ENCODE data around the gene PGLYRP4.

PGLYRP4 gene

DNA sequence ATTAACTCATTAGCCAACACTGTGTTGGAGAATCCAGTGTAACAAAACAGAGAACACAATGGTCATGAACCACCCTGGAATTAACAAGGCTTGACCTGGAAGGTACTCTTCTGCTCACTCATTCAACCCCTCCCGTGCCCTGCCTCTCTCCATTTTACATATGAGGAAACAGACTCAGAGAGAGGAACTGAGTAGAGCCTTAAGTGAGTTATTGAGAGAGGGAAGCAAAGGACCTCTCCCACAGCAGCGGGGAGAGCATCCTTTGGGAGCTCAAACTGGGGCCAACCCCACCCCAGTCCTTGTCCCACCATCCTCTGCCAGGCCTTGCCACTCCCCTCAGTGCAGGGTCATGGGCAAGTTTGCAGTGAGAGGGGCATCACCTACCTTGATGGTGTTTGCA lies 25.4 kb upstream of the PGLYRP4 start:
- no peak for DNase-seq

DNA sequence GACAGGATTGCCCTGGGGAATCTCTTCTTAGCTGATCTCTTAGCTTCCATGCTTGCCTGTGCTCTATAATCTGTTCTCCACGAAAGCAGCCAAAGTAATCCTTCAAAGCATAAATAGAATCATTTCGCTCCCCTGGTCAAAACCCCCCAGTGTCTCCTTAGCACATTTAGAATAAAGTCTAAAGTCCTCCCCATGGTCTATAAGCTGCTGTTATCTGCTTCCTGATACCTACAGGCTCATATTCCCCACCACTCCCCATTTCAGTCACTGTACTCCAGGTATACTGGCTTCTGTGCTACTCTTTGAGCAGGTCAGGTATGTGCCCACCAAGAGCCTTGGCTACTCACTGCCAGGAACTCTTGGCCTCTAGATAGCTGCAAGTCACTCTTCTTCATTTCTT lies 23.9 kb upstream of the PGLYRP4 start:
- no peak for DNase-seq

DNA sequence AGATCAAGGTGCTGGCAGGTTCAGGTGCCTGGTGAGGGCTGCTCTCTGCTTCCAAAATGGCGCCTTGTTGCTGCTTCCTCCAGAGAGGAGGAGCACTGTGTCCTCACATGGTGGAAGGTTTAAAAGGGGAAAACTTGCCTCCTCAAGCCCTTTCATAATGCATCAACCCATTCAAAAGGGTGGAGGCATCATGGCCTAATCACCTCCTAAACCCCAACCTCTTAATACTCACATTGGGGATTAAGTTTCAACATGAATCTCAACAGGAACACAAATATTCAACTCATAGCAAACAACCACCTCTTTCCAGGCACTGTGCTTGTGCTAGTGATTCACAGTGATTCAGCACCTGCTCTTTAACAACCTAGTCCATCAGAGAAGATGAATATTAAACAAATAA lies 22.6 kb upstream of the PGLYRP4 start:
- no peak for DNase-seq

DNA sequence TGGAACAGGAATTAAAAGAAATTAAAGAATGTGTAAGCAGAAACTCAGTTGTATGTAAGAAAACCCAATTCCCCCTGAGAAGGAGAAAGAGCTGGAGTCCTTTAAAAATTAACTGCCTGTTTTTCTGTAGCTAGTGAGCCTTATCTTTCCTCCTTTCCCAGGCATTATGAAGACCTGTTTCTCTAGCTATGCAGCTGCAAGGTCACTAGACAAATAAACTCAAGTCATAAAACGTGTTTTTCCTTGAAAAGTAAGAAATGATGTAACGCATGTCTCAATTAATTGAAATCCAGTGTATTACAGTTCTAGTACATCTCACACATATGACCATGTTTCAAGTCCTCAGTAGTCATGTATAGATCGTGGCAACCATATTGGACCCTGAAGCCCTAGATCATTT lies 21.5 kb upstream of the PGLYRP4 start:
- DNase-seq: no peak

DNA sequence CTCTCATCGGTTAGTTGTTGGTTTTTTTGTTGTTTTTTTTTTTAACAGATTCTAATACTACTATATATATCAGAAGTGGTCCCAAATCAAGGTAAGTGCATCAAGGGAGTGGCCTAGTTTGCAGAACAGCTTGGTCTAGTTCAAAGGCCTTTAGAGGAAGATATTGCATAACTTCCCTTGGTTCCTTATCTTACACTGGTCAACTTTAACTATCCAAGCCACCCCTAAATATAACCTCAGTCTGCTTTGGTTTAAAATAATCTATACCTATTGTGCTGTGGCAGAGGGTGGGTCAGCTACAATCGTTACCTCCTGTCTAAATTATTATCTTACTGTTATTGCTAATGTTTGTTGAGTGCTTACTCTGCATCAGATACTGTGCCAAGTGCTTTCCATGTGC lies 19.9 kb upstream of the PGLYRP4 start:
- DNase-seq: no peak

DNA sequence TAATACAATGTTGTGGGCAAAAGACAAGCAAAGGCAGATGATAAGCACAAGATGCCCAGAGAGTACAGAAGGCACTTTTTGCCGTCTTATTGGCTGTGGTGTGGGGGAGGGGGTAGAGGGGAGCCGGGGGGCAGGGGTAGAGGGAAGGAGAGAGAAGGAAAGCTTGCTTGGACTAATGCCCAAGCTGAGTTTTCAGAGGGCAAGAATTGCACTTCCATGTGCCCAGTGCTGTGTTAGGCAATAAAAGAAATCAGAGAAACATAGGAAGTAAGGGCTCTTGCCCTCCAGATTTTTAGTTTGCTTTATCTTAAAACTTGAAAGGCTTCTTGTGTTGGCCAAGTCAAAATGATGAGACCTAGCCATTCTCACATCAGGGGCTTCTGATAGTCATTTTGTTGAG lies 18.4 kb upstream of the PGLYRP4 start:
- no peak for DNase-seq

DNA sequence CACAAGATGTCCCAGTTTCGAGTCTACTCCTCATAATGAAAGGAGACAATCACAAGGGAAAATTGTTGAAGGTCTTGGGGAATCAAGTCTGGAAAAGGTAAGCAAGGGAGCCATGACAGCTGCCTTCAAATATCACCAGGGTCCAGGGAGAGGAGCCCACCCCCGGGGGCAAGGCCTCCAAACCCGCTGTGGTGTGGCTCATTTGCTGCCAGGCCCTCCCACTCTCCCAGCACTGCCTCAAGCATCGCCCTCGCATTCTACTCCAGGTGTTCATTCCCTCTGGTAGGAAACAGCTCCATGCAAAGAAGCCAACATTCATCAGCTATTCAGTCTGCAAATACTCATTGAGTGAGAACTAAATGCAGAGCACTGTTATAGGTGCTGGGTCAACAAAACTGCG lies 17.6 kb upstream of the PGLYRP4 start:
- no peak for DNase-seq

DNA sequence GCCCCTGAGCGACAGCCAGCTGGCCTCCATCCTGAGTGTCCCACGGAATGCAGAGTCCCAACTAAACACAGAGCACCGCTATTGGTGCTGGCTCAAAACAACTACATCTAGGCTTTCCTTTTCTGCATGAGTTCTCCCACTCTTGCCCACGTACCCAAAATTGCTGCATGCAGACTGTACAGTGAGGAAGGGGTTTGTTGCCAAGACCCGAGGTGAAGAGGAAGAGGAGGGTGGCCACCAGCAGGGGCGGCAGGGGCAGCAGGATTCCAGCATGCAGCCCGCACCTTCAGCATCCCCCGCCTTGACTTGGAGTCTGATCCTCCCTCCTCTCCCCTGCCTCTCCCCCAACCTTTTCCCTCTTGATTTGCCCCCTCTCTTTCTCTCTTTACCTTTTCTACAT lies 17.1 kb upstream of the PGLYRP4 start:
- DNase-seq: no peak

DNA sequence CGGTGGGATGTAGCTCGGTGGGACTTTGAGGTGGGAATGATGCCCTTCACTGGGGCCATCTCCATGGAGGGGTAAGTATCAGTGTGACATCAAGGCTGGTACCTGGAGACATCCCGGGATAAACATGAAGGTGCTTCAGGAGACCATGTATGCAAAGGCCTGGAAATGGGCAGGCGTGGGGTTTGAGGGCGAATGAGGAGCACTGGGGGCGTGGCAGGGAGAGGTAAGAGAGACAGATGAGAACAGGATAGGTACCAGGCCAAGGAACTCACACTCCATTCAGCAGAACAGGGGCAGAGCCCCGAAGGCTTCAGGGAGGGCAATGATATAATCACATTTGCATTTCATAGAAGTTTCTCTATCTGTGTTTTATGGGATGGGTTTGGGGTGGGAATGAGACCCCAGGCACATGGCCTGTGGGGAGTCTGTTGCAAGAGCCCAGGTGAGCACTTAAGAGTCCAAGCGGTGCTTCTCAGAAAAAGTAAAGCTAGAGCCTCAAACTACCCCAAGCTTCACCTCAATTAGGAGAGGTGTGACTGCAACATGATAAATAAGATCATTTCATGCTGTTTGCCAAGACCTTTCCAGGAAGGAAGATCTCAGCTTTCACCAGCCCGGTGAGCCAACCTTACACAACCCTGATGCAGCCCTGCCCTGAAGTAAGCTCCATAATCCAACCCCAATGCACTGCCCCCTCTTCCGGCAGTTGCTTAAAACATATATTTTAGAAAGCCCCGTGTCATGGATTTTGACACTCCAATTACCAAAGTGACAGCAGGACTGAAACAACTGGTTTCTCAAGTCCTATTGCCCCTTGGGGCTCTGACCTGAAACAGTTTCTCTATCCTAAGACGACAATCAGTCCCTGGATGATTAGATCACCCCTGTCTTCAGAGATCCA lies 16.4 kb upstream of the PGLYRP4 start:
- no peak for DNase-seq

DNA sequence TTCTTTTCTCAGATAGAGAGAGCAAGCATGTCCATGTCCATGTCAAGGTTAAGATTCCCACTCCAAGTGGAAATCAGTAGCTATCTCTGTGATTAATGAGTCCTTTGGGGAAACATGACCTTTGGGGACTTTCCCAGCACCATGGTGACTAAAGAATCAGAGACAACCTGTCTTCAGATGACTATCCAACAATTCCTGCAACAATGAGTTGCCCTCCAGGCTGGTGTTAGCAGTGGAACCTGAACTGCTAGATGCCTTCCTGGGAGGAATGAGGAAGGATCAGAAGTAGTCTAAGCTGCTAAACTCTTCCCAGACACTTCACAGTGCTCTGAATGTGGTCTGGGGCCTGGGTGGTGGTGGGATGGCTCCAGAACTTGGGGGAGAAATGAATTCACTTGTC lies 15.5 kb upstream of the PGLYRP4 start:
- no peak for DNase-seq

DNA sequence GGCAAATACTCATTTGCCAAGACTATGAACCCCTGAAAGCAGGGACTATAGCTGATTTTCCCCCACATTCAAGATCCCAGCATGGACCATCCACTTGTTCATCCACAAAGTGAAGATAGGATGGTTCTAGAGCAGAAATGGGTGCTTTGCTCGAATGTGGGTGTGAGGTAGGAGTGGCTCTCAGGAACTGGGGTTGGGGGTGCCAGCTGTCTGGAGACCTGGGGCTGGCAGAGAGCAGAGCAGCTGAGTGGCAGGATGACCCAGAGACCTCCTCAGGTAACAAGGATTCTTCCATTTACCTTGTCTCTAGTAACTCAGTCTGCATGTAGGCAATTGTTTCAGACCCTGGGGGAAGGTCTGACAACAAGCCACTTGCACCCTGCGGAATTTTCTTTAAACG lies 15.0 kb upstream of the PGLYRP4 start:
- no peak for DNase-seq

DNA sequence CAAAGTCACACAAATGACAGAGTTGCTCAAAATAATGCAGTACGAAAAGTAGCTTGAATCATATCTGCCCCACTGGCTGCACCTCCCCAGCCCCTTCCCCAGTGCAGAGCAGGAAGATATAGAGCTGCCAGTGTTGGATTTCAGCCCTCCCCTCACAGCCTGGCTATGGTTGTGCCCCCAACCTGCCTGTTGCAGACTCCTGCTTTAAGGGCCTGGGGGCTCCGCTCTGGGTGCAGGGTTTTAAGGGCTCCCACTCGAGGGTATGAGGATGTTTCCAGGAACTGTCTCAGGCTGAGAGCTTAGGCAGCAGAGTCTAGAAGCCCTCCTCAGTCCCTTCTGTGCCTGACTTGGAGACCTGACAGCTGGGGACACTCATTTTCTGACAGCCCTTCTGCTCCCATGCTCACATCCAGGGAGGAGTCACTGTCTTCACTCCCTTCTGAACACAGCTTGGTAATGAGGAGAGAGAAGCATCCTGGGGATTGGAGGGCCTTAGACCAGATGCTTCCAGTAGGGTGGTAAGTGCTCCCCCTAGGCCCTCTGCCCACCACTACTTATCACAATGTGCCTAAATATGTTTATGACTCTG lies 13.6 kb upstream of the PGLYRP4 start:
- no peak for DNase-seq

DNA sequence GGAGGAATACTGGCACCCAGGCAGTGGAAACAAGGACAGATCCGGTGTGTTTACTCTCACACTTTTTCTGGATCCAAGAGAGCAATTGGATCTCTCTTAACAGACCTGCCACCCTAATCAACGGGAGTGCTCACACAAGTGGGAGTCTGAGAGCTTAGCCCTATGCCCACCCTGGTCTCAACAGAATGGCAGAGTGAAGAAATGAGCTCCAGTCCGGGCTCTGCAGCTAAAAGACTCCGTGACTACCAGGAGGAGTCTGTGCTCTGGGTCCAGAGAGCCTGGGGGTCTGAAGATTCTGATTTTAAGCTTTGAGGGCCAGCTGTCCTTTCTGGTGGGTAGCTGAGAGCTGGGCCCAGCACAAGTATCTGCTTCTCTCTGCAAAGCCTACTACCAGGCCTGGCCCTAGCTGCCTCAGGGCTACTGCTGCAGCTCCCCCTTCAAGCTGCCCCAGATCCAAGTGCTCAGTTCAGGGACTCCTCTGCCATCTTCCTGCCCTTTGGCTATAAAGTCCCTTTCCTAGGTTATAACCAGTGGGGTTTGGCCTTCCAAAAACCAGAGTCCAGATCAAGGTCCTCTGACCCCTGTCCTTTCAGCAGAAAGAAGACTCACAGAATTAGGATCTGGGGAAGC lies 13.0 kb upstream of the PGLYRP4 start:
- no peak for DNase-seq

DNA sequence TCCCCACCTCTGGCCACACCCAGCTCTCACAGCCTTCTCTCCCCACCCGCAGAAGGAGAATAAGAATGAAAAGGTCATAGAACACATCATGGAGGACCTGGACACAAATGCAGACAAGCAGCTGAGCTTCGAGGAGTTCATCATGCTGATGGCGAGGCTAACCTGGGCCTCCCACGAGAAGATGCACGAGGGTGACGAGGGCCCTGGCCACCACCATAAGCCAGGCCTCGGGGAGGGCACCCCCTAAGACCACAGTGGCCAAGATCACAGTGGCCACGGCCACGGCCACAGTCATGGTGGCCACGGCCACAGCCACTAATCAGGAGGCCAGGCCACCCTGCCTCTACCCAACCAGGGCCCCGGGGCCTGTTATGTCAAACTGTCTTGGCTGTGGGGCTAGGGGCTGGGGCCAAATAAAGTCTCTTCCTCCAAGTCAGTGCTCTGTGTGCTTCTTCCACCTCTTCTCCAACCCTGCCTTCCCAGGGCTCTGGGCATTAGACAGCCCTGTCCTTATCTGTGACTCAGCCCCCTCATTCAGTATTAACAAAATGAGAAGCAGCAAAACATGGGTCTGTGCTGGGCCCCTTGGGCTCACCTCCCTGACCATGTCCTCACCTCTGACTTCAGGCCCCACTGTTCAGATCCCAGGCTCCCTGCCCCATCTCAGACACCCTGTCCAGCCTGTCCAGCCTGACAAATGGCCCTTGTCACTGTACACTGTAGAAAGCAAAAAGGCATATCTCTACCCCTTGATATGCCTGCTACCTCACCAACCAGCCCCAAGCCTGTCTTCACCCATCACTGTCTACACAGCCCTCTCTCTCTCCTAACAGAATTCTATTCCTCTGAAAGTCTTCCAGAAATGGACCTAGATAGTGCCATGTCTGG lies 12.2 kb upstream of the PGLYRP4 start:
- DNase-seq: no peak

DNA sequence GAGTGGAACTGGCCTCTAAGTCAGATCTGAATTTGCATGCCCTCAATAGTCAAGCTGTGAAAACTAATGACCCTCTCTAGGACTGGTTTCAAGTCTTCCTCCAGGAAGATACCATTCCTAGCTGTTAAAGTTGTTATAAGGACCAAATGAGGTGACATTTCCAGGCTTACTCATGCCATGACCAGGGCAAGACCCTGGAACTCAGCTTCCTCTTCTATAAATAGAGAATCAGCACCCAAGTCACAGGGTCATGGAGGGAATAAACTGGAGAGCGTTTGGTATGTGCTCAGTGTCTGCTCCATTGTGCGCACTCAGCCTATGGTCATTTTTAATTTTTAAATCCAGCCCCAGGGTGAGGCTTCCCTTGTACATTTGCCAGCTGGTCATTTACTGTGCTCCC lies 11.5 kb upstream of the PGLYRP4 start:
- DNase-seq: no peak

DNA sequence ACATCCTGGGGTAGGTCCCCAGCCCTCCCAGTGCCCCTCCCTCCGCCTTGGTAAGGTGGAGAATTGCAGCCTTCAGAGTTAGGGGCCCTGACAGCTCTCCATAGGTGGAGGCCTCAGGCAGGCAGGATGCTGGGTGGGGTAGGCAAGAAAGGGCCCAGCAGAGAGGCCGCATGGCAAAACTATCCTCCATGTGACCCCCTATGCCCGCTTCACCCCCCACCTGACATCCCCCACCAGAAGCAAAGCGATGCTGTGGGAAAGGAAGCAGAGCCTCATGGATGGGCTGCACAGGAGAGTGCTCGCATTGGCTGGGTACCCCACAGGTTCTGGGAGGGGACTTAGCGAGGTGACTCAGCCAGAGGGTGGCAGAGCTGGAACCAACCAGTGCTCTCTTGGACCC lies 10.6 kb upstream of the PGLYRP4 start:
- no peak for DNase-seq

DNA sequence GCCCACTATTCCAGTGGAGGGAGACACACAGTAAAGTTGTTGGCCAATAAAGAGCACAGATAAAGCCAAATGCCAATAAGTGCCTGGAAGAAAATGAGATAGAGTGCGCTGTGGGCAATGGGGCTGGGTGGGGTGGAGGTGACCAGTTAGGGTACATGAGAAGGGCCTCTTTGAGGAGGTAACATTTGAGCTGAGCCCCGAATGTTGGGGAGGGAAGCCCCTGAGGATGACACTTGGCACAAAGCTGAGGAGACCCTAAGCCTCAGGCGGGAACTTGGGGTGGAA lies 10.0 kb upstream of the PGLYRP4 start:
- DNase-seq: no peak

DNA sequence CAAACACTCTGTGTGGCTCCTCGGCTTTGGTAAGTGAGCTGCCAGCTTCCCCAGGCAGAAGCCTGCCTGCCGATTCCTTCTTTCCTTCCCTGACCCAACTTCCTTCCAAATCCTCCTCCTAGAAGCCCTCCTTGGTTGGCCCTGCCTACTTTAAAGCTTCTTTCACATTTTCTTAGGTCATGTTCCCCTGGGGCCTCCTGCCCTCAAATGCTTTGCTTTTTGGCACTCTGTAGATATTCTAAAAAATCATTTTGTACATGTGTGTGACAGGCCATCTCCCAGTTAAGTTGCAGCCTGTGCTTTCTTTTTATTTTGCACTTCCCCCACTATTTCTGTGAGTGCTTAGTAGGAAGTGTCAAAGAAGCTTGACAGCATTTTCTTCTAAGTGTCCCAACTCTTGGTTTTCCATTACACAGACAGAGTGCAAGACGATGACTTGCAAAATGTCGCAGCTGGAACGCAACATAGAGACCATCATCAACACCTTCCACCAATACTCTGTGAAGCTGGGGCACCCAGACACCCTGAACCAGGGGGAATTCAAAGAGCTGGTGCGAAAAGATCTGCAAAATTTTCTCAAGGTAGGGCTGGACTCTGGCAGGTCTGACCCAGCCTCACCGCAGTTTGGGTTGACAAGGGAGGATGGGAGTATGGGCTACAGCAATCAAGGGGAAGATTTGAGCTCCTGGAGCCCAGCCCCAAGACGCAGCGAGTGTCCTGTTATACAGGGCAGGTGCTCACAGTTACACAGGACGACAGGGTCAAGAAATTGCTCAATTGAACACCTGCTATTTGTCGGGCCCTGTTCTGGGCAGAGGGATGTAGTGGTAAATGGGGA lies 9.4 kb upstream of the PGLYRP4 start, which contains the start of gene S100A9:
TSS of gene S100A9 (plus strand) at position 2 of the 838 bp plus-strand sequence. CDS start at position 432, 430 bp downstream.
- no peak for DNase-seq

DNA sequence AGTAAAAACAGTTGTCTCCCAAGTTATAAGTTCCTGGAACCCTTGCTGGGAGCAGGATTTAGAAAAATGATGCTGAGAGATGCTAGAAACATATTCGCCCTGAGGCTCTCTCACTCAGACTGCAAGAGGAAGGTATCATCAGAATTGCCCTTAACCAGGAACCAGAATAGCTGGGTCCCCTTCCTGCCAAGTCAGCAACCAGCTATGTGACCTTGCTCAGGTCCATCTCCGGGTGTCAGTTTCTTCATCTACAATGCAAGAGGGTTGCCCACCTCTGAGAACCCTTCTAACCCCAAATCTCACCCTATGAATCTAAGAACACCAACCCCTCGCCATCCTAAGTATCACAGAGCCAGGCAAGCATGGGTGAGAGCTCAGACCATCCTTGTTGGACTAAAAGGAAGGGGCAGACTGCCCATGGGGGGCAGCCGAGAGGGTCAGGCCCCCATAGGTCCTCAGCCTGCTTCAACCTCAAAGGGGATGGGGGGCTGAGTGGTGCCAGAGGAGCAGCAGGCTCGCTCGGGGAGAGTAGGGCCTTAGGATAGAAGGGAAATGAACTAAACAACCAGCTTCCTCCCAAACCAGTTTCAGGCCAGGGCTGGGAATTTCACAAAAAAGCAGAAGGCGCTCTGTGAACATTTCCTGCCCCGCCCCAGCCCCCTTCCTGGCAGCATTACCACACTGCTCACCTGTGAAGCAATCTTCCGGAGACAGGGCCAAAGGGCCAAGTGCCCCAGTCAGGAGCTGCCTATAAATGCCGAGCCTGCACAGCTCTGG lies 8.6 kb upstream of the PGLYRP4 start:
- DNase-seq: no peak

DNA sequence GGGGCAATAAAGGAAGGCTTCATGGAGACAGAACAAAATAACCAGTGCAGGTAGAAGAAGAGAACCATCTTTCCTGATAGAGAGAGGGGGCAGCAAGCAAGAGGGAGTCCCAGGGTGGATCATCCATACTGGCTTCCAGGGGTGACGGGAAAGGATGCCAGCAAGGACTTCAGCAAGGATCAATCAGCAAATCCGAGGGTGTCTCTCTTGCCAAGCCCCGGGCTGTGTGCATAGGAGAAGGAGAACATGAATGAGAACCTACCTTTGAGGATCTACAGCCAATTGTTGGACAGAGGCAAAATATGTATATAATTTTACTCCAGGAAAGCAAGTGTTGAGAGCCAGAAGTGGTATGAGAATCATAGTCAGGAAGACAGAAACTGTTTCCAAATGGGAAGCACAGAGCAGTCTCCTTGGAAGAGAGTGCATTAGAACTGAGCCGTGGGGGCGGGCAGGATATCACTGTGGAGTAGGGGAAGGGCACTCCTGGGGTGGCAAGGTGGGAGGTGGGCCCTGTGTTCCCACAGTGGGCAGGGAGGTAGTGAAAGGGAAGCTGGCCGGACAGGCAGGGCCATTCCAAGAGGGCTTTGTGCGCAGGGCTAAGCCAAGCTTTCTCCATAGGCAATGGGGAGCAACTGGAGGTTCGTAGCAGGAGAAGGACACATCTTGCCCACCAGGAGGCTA lies 7.9 kb upstream of the PGLYRP4 start:
- DNase-seq: no peak

Measured in CD4-positive, alpha-beta T cell treated with Interleukin-21 for 1 hour (primary cell).